ENCODE data around the gene ECI1.

DNA sequence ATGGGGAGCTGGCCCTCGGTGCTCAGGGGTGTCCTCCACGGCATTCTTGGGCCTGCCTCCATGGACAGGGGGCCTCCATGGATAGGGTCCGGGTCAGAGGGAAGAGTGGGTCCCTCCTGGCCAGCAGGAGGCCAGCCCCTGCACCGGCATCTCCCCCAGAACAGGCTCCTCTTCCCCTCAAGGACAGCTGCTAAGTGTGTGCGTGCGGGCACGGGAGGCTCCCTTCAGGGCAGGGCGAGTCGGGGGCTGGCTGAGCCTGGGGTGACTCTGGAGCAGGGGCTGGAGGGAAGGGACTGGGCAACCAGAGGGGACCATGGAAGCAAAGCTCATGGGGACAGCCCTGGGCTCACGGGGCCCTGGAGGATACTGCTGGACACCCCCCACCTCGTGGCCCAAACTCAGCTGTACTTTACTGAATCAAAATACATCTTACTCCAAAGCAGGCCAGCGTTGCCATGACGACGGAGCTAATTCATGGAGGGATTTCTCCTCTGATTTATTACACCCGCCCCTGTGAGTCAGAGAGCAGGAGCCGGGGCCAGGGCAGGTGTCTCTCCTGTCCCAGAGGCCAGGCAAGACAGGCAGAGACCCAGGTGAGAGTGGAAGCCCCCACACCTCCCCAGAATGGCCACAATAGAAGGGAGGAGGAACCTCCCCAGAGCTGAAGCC, 57.1 kb downstream of the ECI1 start:
- no peak for TF ChIP-seq RAD21 (CRISPR knock-in tag; IDR thresholded peaks at IDR 0.05)
- no peak for TF ChIP-seq ISX (CRISPR knock-in tag; conservative IDR thresholded peaks at IDR 0.05)
- TF ChIP-seq, protein P1, sequence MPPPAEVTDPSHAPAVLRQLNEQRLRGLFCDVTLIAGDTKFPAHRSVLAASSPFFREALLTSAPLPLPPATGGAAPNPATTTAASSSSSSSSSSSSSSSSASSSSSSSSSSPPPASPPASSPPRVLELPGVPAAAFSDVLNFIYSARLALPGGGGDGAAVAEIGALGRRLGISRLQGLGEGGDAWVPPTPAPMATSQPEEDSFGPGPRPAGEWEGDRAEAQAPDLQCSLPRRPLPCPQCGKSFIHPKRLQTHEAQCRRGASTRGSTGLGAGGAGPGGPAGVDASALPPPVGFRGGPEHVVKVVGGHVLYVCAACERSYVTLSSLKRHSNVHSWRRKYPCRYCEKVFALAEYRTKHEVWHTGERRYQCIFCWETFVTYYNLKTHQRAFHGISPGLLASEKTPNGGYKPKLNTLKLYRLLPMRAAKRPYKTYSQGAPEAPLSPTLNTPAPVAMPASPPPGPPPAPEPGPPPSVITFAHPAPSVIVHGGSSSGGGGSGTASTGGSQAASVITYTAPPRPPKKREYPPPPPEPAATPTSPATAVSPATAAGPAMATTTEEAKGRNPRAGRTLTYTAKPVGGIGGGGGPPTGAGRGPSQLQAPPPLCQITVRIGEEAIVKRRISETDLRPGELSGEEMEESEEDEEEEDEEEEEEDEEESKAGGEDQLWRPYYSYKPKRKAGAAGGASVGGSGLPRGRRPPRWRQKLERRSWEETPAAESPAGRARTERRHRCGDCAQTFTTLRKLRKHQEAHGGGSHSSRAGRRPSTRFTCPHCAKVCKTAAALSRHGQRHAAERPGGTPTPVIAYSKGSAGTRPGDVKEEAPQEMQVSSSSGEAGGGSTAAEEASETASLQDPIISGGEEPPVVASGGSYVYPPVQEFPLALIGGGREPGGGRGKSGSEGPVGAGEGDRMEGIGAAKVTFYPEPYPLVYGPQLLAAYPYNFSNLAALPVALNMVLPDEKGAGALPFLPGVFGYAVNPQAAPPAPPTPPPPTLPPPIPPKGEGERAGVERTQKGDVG (CRISPR knock-in tag; IDR thresholded peaks at IDR 0.05; ENCODE audit: borderline replicate concordance), result no peak
- no peak for TF ChIP-seq TCF7L2 (IDR thresholded peaks at IDR 0.05; ENCODE audit: low read depth, low read length)
- no peak for TF ChIP-seq JARID2 (CRISPR knock-in tag; IDR thresholded peaks at IDR 0.05; ENCODE audit: insufficient replicate concordance)
- TF ChIP-seq JUN (CRISPR knock-in tag; IDR thresholded peaks at IDR 0.05), result no peak
- TF ChIP-seq POLR2AphosphoS5 (IDR thresholded peaks at IDR 0.05; ENCODE audit: low read depth, low read length), result no peak
- TF ChIP-seq, protein P2, sequence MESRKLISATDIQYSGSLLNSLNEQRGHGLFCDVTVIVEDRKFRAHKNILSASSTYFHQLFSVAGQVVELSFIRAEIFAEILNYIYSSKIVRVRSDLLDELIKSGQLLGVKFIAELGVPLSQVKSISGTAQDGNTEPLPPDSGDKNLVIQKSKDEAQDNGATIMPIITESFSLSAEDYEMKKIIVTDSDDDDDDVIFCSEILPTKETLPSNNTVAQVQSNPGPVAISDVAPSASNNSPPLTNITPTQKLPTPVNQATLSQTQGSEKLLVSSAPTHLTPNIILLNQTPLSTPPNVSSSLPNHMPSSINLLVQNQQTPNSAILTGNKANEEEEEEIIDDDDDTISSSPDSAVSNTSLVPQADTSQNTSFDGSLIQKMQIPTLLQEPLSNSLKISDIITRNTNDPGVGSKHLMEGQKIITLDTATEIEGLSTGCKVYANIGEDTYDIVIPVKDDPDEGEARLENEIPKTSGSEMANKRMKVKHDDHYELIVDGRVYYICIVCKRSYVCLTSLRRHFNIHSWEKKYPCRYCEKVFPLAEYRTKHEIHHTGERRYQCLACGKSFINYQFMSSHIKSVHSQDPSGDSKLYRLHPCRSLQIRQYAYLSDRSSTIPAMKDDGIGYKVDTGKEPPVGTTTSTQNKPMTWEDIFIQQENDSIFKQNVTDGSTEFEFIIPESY (CRISPR knock-in tag; IDR thresholded peaks at IDR 0.05), result no peak
- no peak for TF ChIP-seq SAFB2 (CRISPR knock-in tag; IDR thresholded peaks at IDR 0.05; ENCODE audit: borderline replicate concordance, low read depth)
- no peak for TF ChIP-seq POLR2A (IDR thresholded peaks at IDR 0.05; ENCODE audit: insufficient read depth in 1 of 2, low read depth in 2 of 2, low read length in 2 of 2)
- TF ChIP-seq IRF2 (CRISPR knock-in tag; IDR thresholded peaks at IDR 0.05), result no peak
- no peak for TF ChIP-seq ZNF841 (CRISPR knock-in tag; IDR thresholded peaks at IDR 0.05; ENCODE audit: borderline replicate concordance)
- no peak for TF ChIP-seq ATF7 (IDR thresholded peaks at IDR 0.05)
- no peak for TF ChIP-seq ATF7 (CRISPR knock-in tag; IDR thresholded peaks at IDR 0.05)
- no peak for TF ChIP-seq USF2 (IDR thresholded peaks at IDR 0.05; ENCODE audit: low read depth, low read length)
- TF ChIP-seq USF2 (CRISPR knock-in tag; IDR thresholded peaks at IDR 0.05; ENCODE audit: borderline replicate concordance), result no peak

Measured in HepG2 (cell line).